ENCODE data around the gene ANKRD18B. TPM values are rescaled to one million over a fixed set of nuclear protein-coding genes. Genes with fewer than 3 reads are reported as not detected.
A peak's percentile ranks its signal among the peaks of the same experiment; 100 is the strongest.
"Not testable (repeated sequence)": the region's sequence is repeated elsewhere in the genome, so short reads cannot be mapped to it uniquely, and the experiment has no call there.

The ANKRD18B gene
- total and polyA plus RNA-seq, 12 donors, result 0.13 to 1.8 (median 0.48) TPM; not detected in 6

DNA sequence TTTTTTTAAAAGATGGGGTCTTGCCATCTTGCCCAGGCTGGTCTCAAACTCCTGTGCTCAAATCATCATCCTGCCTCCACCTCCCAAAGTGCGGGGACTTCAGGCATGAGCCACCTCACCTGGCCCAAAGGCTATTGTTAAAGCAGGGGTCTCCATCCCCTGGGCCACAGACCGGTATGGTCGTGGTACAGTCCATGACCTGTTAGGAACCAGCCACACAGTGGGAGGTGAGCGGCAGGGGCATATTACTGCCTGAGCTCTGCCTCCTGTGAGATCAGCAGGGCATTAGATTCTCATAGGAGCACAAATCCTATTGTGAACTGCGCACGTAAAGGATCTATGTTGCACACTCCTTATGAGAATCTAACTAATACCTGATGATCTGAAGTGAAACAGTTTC, 43.1 kb upstream of the ANKRD18B start:
- Histone ChIP-seq H3K9me3 (no peaks in the 10 kb centered on the region), H3K27me3 (no peaks in the 10 kb centered on the region), H3K36me3 (peaks cover 0 to 21% (median 0%) of the 10 kb centered on the region in 9 donors), H3K4me3 (no peak overlapping the region), H3K4me1 (no peaks in the 10 kb centered on the region), H3K27ac (no peak overlapping the region)
- intact Hi-C loops (cut with DNase I), result no loop called here
- TF ChIP-seq, protein P1, sequence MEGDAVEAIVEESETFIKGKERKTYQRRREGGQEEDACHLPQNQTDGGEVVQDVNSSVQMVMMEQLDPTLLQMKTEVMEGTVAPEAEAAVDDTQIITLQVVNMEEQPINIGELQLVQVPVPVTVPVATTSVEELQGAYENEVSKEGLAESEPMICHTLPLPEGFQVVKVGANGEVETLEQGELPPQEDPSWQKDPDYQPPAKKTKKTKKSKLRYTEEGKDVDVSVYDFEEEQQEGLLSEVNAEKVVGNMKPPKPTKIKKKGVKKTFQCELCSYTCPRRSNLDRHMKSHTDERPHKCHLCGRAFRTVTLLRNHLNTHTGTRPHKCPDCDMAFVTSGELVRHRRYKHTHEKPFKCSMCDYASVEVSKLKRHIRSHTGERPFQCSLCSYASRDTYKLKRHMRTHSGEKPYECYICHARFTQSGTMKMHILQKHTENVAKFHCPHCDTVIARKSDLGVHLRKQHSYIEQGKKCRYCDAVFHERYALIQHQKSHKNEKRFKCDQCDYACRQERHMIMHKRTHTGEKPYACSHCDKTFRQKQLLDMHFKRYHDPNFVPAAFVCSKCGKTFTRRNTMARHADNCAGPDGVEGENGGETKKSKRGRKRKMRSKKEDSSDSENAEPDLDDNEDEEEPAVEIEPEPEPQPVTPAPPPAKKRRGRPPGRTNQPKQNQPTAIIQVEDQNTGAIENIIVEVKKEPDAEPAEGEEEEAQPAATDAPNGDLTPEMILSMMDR (IDR thresholded peaks at IDR 0.05), result no peak
- DNase-seq (no peak), ATAC-seq (no peak)
- 93 to 97% methylated on average over 6 of the region's 6 CpGs for WGBS, 2 donors

DNA sequence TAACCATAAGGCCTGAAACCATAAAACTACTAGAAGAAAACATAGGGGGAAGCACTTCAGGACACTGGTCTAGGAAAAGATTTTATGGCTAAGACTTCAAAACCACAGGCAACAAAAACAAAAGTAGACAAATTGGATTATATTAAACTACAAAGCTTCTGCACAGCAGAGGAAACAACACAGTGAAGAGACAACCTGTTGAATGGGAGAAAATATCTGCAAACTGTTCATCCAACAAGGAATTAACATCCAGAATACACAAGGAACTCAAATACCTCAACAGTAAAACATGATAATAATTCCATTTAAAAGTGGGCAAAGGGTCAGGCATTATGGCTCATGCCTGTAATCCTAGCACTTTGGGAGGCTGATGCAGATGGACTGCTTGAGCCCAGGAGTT, 38.7 kb upstream of the ANKRD18B start:
- H3K4me3 ChIP-seq; DNase-seq; ATAC-seq; H3K9me3 ChIP-seq; intact Hi-C loops (cut with DNase I); H3K27me3 ChIP-seq; H3K36me3 ChIP-seq; H3K27ac ChIP-seq; H3K4me1 ChIP-seq: not testable (repeated sequence)

DNA sequence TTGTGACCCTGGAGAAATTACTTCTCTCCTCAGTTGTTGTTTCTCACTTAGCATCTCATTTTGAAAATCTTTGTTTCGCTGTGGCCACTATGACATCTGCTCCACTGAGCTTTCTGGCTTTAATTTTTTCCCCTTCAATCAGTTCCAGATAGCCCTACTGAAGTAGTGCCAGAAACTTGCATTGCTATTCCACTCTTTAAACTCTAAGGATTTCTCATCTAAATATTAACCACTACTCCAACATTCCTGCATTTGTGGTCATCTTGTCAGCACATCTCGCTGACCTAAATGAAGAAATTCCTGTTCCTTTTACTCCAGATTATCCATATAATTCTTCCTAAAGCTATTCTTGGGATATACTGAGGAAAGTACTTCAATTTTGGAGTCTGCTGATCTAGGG, 35.0 kb upstream of the ANKRD18B start:
- Histone ChIP-seq H3K9me3 (no peaks in the 10 kb centered on the region), H3K4me1 (no peaks in the 10 kb centered on the region), H3K36me3 (peaks cover 0 to 6% (median 0%) of the 10 kb centered on the region in 9 donors), H3K27ac (no peak overlapping the region), H3K27me3 (no peaks in the 10 kb centered on the region), H3K4me3 (no peak overlapping the region)
- 72 to 83% methylated on average over 2 of the region's 2 CpGs for WGBS, 2 donors
- intact Hi-C loops (cut with DNase I), result no loop called here
- DNase-seq, result no peak
- no peak for ATAC-seq
- TF ChIP-seq, protein P1 (IDR thresholded peaks at IDR 0.05), result no peak

DNA sequence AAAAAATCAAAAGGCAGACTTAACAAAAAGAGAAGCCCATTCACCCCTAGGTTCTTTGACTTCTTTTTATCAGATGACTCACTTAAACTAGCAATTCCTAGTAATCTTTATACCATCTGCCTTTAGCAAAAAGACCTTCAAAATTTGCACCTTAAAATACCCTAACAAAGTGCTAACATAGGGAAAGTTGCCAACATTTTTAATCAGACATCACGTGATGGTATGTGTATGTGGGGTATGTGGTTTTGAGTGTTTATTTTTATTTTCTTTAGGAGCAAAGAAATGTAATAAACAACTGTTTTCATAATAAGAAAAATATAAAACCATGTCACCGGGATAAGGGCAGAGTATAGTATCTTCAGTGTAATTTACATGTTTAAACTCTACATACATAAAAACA, 30.2 kb upstream of the ANKRD18B start:
- H3K4me1 ChIP-seq; H3K4me3 ChIP-seq; DNase-seq; H3K27ac ChIP-seq; H3K36me3 ChIP-seq; H3K27me3 ChIP-seq; ATAC-seq; H3K9me3 ChIP-seq; intact Hi-C loops (cut with DNase I): not testable (repeated sequence)
- 55 to 61% methylated on average over 2 of the region's 2 CpGs for WGBS, 2 donors

DNA sequence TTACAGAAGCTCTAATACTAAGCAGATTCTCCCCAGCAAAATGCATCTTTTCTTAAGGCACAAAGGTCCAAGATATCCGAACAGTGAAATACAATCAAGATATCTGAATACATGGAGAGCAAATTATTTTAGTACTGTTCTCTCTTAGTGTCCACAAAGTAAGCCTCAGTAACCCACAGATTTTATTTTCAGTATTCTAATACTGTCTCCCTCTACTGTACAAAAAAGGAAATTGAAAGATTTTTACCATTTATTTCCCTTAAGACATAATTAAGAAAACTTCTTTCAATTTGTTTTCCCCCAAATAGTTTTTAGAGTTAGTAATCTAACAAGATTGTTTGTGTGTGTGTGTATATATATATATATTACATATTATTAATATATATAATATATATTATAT, 25.7 kb upstream of the ANKRD18B start:
- WGBS, 2 donors, result 76 to 94% methylated on average over 1 of the region's 1 CpG
- no peaks in the 10 kb centered on the region for H3K4me1 ChIP-seq
- H3K4me3 ChIP-seq, result no peak overlapping the region
- DNase-seq (no peak), ATAC-seq (no peak)
- H3K36me3 ChIP-seq, result peaks cover 0 to 3% (median 0%) of the 10 kb centered on the region in 9 donors
- TF ChIP-seq, protein P1 (IDR thresholded peaks at IDR 0.05), result peak in 4 of 9 donors; percentile 7 to 43 (median 34)
- no peak overlapping the region for H3K27ac ChIP-seq
- no peaks in the 10 kb centered on the region for H3K27me3 ChIP-seq
- H3K9me3 ChIP-seq, result no peaks in the 10 kb centered on the region
- intact Hi-C loops (cut with DNase I), result no loop called here
